Caki2 (cell line): ENCODE measurements around the gene JMJD4. TPM values are rescaled to one million over a fixed set of nuclear protein-coding genes. Genes with fewer than 3 reads are reported as not detected.

ENCODE experiments used
- DNase-seq: peaks from one replicate; pipeline ENCODE4 v3.0.0-alpha.2; 2015; ENCODE audit warnings: low read depth
- in situ Hi-C: cut with HindIII; loops from 2 replicates; pipeline ENCODE4 v1.10.0; 2016; ENCODE audit warnings: low sequenced_read_pairs, low pct_unique_long_range_greater_than_20kb, mixed read lengths
- total RNA-seq: library from RNA; depleted of rRNA; stranded (reverse); fragments of >200 nt; shearing (Covaris generic); gene quantifications from 2 replicates; pipeline ENCODE4 v1.2.3, GENCODE V29; 2014; ENCODE audit warnings: low replicate concordance

JMJD4 gene
- total RNA-seq, 1 experiment from 2014 or later: 45.4 TPM

GRCh38 chr1:227738820-227739219, 3.7 kb upstream of the JMJD4 start:
- no peak for DNase-seq

GRCh38 chr1:227736814-227737432, 1.8 kb upstream of the JMJD4 start:
- no peak for DNase-seq
- in situ Hi-C loops: no loop called here

More at GRCh38 chr1:227738820-227739219, 3.7 kb upstream of the JMJD4 start:
- in situ Hi-C loops: no loop called here

GRCh38 chr1:227735539-227736285, 610 bp upstream of the JMJD4 start:
- in situ Hi-C loops: no loop called here
- no peak for DNase-seq

DNA sequence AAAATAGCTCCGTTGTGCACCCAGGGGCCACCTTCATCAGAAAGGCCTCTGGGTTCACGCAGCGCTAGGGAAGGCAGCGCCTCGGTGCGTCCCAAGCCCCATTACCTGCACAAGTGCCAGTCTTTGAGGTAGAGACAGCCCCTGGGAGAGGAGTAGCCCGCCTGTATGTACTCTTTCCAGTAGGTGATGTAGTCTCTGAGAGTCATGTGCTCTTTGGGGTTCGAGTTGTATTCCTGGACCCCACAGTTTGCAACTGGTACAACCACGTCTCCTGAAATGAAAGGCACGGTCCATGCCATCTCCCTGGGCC, 601 bp downstream of the JMJD4 start:
- in situ Hi-C loops: no loop called here
- no peak for DNase-seq

GRCh38 chr1:227733751-227734545, 1.2 kb downstream of the JMJD4 start:
- in situ Hi-C loops: no loop called here
- DNase-seq: no peak

GRCh38 chr1:227733309-227733705, 1.8 kb downstream of the JMJD4 start:
- in situ Hi-C loops: no loop called here
- DNase-seq: no peak

DNA sequence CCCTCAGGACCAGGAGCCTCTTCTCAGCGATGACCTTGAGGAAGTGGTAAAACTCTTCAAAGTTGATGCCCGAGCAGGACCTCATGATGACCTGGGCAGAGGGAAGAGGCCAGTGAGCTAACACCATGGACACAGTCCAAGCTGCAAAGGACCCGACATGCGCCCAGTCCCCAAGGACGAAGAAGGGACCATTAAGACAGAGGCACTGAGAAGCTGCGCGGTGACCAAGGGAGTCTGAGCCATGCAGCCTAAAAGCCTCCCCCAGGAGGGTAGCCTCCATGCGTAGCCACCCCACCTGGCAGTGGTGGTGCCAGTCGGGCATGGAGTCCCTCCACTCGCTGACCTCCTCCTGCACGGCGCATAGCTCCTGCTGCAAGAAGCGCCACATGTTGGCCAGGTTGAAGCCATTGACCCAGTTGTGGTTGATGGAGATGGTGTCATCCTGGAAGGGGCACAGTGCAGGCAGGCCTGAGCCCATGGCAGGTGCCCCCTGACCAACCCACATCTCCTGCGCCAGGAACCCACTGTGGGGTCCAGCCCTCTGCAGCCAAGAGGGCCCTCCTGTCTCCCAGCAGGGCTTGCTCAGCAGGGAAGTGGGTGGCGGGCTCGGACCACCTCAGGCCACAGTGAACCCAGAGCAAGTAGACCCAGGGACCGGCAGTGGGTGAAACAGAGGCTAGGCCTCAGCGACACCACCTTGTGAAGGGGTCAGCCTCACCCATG, 2.4 kb downstream of the JMJD4 start:
- DNase-seq: no peak
- in situ Hi-C loops: no loop called here

GRCh38 chr1:227731696-227732585, 3.2 kb downstream of the JMJD4 start:
- in situ Hi-C loops: no loop called here
- no peak for DNase-seq

- in situ Hi-C loops: no loop called here
These were observed 3.8 kb downstream of the JMJD4 start for GRCh38 chr1:227731241-227731677.

GRCh38 chr1:227730630-227731151, 4.4 kb downstream of the JMJD4 start:
- in situ Hi-C loops: no loop called here

More at GRCh38 chr1:227731241-227731677, 3.8 kb downstream of the JMJD4 start:
- no peak for DNase-seq

GRCh38 chr1:227729881-227730629, 5.0 kb downstream of the JMJD4 start:
- in situ Hi-C loops: no loop called here
- peak; percentile 64 for DNase-seq

More at GRCh38 chr1:227730630-227731151, 4.4 kb downstream of the JMJD4 start:
- DNase-seq: no peak

GRCh38 chr1:227729144-227729880, 5.8 kb downstream of the JMJD4 start:
- peak; percentile 21 for DNase-seq
- in situ Hi-C loops: no loop called here

DNA sequence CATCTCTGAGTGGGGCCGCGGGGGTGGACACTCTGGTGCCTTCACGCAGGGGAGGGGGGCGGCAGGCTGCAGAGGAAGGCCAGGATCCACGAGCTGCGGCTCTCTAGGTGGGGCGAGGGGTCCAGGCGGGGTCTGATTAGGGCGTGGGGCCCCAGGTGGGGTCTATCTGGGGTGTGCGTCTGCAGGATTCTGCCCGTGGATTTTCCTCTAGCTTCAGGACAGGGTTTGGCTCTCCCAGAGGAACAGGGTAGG, 6.3 kb downstream of the JMJD4 start:
- in situ Hi-C loops: no loop called here
- no peak for DNase-seq

GRCh38 chr1:227728059-227728891, 6.8 kb downstream of the JMJD4 start:
- in situ Hi-C loops: no loop called here
- DNase-seq: peak; percentile 88

GRCh38 chr1:227726924-227727599, 8.0 kb downstream of the JMJD4 start:
- in situ Hi-C loops: no loop called here
- DNase-seq: no peak
